Osteoblast (primary cell): ENCODE results near the gene IL17REL. TPM values are rescaled to one million over a fixed set of nuclear protein-coding genes. Genes with fewer than 3 reads are reported as not detected.

ENCODE experiments used
- DNase-seq: peaks from one replicate; pipeline ENCODE4 v3.0.0; 2011; ENCODE audit warnings: low spot score, mixed read lengths; ENCODE audit not compliant: insufficient read length; ENCODE audit errors: missing footprints
- H2AFZ ChIP-seq: 2 replicates; pipeline ENCODE4 v1.6.0; 2011; ENCODE audit warnings: mild to moderate bottlenecking, low read length
- H3K27ac ChIP-seq: 2 replicates; pipeline ENCODE4 v1.5.1; 2011; ENCODE audit warnings: mild to moderate bottlenecking, low read depth, low read length, moderate library complexity
- H3K27me3 ChIP-seq: 2 replicates; pipeline ENCODE4 v1.6.0; 2012; ENCODE audit warnings: mild to moderate bottlenecking, control low read depth, inconsistent platforms, low read length, moderate library complexity; ENCODE audit not compliant: insufficient read depth
- H3K36me3 ChIP-seq: 2 replicates; pipeline ENCODE4 v1.5.1; 2011; ENCODE audit warnings: mild to moderate bottlenecking, low read length, control low read depth, moderate library complexity; ENCODE audit not compliant: insufficient read depth
- H3K4me1 ChIP-seq: 2 replicates; pipeline ENCODE4 v1.5.1; 2011; ENCODE audit warnings: mild to moderate bottlenecking, low read length, control low read depth, moderate library complexity; ENCODE audit not compliant: insufficient read depth
- H3K4me2 ChIP-seq: 2 replicates; pipeline ENCODE4 v1.6.0; 2011; ENCODE audit warnings: mild to moderate bottlenecking, low read length; ENCODE audit not compliant: insufficient read depth
- H3K4me3 ChIP-seq: fragments of 200-600 bp; sonication (generic); 3 replicates; pipeline ENCODE4 v1.5.1; 2012; ENCODE audit warnings: mild to moderate bottlenecking, low read length, inconsistent platforms; ENCODE audit not compliant: insufficient read depth
- H3K79me2 ChIP-seq: 2 replicates; pipeline ENCODE4 v1.6.0; 2012; ENCODE audit warnings: mild to moderate bottlenecking, low read length, control low read depth, inconsistent platforms; ENCODE audit not compliant: insufficient read depth
- H3K9me3 ChIP-seq: 2 replicates; pipeline ENCODE4 v1.5.1; 2011; ENCODE audit warnings: low read depth, low read length, control low read depth
- H4K20me1 ChIP-seq: 2 replicates; pipeline ENCODE4 v1.6.0; 2012; ENCODE audit warnings: mild to moderate bottlenecking, low read length, control low read depth; ENCODE audit not compliant: insufficient read depth
- total RNA-seq: library from RNA; depleted of rRNA; stranded (reverse); fragments of >200 nt; gene quantifications from 2 replicates; pipeline ENCODE4 v1.2.3, GENCODE V29; 2012
- TF ChIP-seq, protein P1 (sequence below): IDR thresholded peaks from 2 replicates; pipeline ENCODE4 v1.5.1; 2011; ENCODE audit warnings: mild to moderate bottlenecking, low read depth, low read length, moderate library complexity; ENCODE audit errors: extremely low read depth

Gene IL17REL
- total RNA-seq, 1 donor, result not detected

DNA sequence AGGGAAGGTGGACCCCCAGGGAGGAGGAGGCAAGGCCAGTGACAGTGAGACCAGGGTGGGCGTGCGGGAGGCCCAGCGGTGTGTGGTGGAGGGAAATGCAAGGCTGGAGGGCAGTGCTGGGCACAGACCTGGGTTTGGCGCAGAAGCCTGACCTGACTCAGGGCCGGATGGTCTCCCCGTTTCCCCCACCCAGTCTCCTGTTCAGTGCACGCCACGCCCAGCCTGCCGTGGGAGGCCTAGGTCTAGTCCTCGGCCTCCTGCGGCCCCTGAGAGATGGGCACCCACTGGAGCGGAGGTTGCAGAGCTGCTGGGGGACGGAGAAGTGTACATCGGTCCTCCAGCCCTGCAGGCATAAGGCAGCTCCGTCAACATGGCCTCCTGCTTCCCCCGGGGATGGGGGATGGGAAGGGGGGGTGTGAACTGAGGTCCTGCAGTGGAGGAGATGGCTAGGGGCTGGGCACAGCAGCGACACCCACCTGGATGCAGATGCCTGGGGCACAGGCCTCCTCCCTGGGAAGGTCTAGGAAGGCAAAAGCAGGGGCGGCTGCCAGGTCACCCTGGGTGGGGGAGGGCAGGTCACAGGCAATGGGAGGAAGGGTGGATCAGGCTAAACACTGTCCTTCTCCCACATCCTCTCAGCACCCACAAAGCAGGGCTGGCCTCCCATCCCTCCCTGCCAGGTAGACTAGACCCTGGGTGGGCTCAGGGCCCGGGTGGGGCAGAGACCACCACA, 15.9 kb downstream of the IL17REL start:
- peak; percentile 85 for DNase-seq
- no peaks in the 10 kb centered on the region for H3K79me2 ChIP-seq
- no peak overlapping the region for H3K4me2 ChIP-seq
- H3K27ac ChIP-seq, result no peak overlapping the region
- H3K27me3 ChIP-seq, result no peaks in the 10 kb centered on the region
- no peaks in the 10 kb centered on the region for H3K9me3 ChIP-seq
- H3K4me1 ChIP-seq, result no peaks in the 10 kb centered on the region
- no peaks in the 10 kb centered on the region for H3K36me3 ChIP-seq
- H4K20me1 ChIP-seq, result no peaks in the 10 kb centered on the region
- H2AFZ ChIP-seq, result no peak overlapping the region
- TF ChIP-seq, protein P1, sequence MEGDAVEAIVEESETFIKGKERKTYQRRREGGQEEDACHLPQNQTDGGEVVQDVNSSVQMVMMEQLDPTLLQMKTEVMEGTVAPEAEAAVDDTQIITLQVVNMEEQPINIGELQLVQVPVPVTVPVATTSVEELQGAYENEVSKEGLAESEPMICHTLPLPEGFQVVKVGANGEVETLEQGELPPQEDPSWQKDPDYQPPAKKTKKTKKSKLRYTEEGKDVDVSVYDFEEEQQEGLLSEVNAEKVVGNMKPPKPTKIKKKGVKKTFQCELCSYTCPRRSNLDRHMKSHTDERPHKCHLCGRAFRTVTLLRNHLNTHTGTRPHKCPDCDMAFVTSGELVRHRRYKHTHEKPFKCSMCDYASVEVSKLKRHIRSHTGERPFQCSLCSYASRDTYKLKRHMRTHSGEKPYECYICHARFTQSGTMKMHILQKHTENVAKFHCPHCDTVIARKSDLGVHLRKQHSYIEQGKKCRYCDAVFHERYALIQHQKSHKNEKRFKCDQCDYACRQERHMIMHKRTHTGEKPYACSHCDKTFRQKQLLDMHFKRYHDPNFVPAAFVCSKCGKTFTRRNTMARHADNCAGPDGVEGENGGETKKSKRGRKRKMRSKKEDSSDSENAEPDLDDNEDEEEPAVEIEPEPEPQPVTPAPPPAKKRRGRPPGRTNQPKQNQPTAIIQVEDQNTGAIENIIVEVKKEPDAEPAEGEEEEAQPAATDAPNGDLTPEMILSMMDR, result no peak
- H3K4me3 ChIP-seq, result no peak overlapping the region

DNA sequence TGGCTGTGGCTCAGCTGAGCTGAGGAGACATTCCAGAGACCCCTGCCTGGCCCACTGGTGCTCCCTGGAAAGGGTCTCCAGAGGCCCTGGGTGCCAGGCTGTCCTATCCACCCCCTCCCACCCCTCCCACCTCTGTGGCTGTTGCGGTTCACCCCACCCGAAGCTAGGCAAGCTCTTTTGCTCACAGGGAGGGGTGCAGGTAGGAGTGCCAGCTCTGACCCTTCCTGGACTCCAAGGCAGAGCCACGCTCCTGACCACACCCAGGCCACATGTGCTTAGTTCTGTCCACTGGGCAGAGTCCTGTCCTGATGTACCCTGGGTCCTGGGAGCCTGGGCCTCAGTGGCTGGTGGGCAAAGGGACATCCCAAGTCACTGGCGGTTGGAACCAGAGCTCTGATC, 16.4 kb downstream of the IL17REL start:
- H3K79me2 ChIP-seq, result no peaks in the 10 kb centered on the region

DNA sequence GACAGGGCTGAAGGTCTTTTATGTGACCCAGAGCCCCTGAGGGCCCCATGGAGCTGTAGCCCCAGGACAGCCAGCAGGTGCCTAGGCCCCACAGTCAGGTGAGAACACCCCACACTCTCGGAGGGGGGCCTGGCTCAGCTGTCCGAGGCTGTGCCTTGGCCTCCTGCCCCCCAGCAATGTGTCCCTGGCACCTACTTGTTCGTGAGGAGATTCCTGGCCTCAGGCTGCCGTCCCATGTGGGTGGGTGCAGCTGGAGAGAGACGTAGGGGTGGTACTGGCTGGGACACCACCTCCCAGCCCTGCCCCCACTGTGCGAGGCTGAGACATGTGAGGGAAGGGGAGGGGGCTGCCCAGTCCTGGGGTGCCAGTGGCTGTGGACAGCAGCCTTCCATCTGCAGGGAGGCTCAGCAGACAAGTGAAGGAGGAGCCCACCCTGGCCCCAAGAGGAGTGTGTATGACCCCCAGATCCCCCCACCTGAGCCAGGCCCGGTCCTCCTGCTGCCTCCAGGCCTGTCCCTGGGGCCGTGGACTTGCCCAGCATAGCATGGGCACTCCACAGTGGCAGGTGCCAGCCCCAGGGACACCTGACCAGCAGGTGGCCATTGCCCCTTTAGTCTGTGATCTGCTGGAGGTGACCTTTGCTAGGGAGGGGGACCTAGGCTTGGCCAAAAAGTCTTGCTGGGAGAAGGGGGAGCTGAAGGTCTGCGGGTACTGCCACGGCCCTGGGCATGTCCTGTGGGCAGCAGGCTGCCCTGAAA, 17.0 kb downstream of the IL17REL start:
- no peak overlapping the region for H3K27ac ChIP-seq
- H3K4me1 ChIP-seq, result no peaks in the 10 kb centered on the region
- DNase-seq, result peak; percentile 81
- H3K4me2 ChIP-seq, result no peak overlapping the region
- H4K20me1 ChIP-seq, result no peaks in the 10 kb centered on the region
- H3K36me3 ChIP-seq, result no peaks in the 10 kb centered on the region
- H3K9me3 ChIP-seq, result no peaks in the 10 kb centered on the region
- H3K79me2 ChIP-seq, result no peaks in the 10 kb centered on the region
- H2AFZ ChIP-seq, result no peak overlapping the region
- TF ChIP-seq, protein P1, result no peak
- H3K4me3 ChIP-seq, result no peak overlapping the region
- H3K27me3 ChIP-seq, result no peaks in the 10 kb centered on the region

More for the DNA sequence above, 16.4 kb downstream of the IL17REL start:
- TF ChIP-seq, protein P1, result no peak
- no peaks in the 10 kb centered on the region for H3K36me3 ChIP-seq
- no peak overlapping the region for H2AFZ ChIP-seq
- no peaks in the 10 kb centered on the region for H3K4me1 ChIP-seq
- peak; percentile 71 for DNase-seq
- no peak overlapping the region for H3K4me2 ChIP-seq
- no peaks in the 10 kb centered on the region for H4K20me1 ChIP-seq
- no peak overlapping the region for H3K4me3 ChIP-seq
- H3K9me3 ChIP-seq, result no peaks in the 10 kb centered on the region
- no peak overlapping the region for H3K27ac ChIP-seq
- H3K27me3 ChIP-seq, result no peaks in the 10 kb centered on the region

DNA sequence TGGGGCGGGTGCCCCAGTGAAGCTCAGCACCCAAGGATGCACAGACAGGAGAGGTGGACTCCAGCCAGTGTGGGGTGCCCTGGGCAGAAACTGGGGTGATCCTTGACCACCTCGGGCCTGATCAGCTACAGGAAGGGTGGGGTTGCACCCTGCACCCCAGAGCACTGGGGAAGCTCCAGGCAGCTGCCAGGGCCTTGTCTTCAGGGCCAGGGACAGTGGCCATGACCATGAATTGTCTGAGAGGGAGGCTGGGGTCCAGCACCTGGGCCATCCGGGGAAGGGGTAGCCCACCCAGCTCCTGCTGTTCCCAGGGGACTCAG, 17.6 kb downstream of the IL17REL start:
- no peaks in the 10 kb centered on the region for H3K27me3 ChIP-seq
- no peaks in the 10 kb centered on the region for H3K4me1 ChIP-seq
- H3K79me2 ChIP-seq, result no peaks in the 10 kb centered on the region
- no peaks in the 10 kb centered on the region for H3K9me3 ChIP-seq
- DNase-seq, result peak; percentile 48
- H3K4me2 ChIP-seq, result no peak overlapping the region
- H3K36me3 ChIP-seq, result no peaks in the 10 kb centered on the region
- H3K4me3 ChIP-seq, result no peak overlapping the region
- TF ChIP-seq, protein P1, result no peak
- H4K20me1 ChIP-seq, result no peaks in the 10 kb centered on the region
- H2AFZ ChIP-seq, result no peak overlapping the region
- no peak overlapping the region for H3K27ac ChIP-seq
